IPS-20b (cell line): ENCODE data around the gene GLI3.
A peak's percentile ranks its signal among the peaks of the same experiment; 100 is the strongest.

Source experiments
- H3K27ac ChIP-seq: one replicate; pipeline ENCODE4 v1.5.1; 2013; ENCODE audit warnings: low read length
- H3K27me3 ChIP-seq: 2 replicates; pipeline ENCODE4 v1.6.1; 2013; ENCODE audit warnings: mild to moderate bottlenecking, low read length, inconsistent platforms; ENCODE audit not compliant: insufficient read depth
- H3K36me3 ChIP-seq: 2 replicates; pipeline ENCODE4 v1.6.1; 2013; ENCODE audit warnings: low read depth, mild to moderate bottlenecking, inconsistent platforms, low read length, moderate library complexity; ENCODE audit not compliant: insufficient read depth
- H3K4me1 ChIP-seq: 2 replicates; pipeline ENCODE4 v1.6.1; 2013; ENCODE audit warnings: mild to moderate bottlenecking, control low read depth, inconsistent platforms, low read length, moderate library complexity; ENCODE audit not compliant: insufficient read depth
- H3K4me3 ChIP-seq: 2 replicates; pipeline ENCODE4 v1.5.1; 2013; ENCODE audit warnings: mild to moderate bottlenecking, low read length, inconsistent platforms
- H3K9ac ChIP-seq: 2 replicates; pipeline ENCODE4 v1.6.1; 2013; ENCODE audit warnings: low read depth, mild to moderate bottlenecking, inconsistent platforms, low read length, moderate library complexity
- H3K9me3 ChIP-seq: 2 replicates; pipeline ENCODE4 v1.6.1; 2013; ENCODE audit warnings: mild to moderate bottlenecking, low read depth, low read length, inconsistent platforms; ENCODE audit not compliant: insufficient read depth

The GLI3 gene

DNA sequence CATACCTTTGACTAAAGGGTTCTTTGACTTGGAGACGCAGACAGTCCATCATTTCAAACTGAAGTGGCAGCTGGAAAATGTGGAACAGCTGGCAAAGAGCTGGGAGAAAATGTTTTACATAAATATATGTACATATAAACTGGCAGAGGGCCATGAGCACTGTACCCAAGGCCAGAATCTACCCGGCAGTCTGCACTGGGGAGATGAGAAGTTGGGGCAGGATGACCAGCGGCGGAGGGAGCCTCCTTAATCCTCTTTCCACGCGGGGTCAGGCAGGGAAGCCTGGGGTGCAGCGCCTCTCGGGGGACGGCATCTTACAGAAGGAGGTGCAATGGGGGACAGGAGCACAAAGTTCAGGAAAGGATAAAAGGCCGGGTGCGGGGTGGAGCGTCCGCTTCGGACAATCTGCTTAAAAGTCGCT lies 1.3 kb downstream of the GLI3 start:
- peak overlapping the region; percentile 81 for H3K9ac ChIP-seq
- H3K4me3 ChIP-seq = peak overlapping the region; percentile 93
- no peak overlapping the region for H3K27ac ChIP-seq
- peaks cover 35% of the 10 kb centered on the region for H3K27me3 ChIP-seq
- peaks cover 65% of the 10 kb centered on the region for H3K4me1 ChIP-seq
- H3K36me3 ChIP-seq = 0 out of 2 replicates have a peak, but pooled peaks cover 5% of the 10 kb centered on the region
- H3K9me3 ChIP-seq = no peaks in the 10 kb centered on the region

DNA sequence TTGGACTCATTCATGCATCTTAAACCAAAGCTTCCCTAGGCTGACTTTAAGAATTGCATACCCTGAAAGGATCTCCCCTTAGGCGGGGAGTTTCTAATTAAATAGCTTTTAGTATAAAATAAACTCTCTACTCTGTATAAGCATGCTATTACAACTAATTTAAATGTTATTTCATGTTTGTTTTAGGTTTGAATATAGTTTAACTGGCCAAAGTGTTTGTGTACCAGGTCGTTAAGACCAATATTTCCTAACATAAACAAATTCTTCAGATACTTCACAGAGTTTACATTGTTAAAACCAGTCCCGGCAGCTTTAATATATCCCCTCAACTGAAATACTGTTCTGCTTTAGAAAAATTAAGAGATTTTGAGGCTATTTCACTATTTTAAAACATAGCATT lies 2.3 kb downstream of the GLI3 start:
- Histone ChIP-seq H3K9me3 (no peaks in the 10 kb centered on the region), H3K4me1 (peaks cover 72% of the 10 kb centered on the region), H3K36me3 (0 out of 2 replicates have a peak, but pooled peaks cover 5% of the 10 kb centered on the region), H3K9ac (peak overlapping the region; percentile 81; the same call in 1 of the 2 replicates), H3K27ac (no peak overlapping the region), H3K4me3 (peak overlapping the region; percentile 93), H3K27me3 (peaks cover 25% of the 10 kb centered on the region)

DNA sequence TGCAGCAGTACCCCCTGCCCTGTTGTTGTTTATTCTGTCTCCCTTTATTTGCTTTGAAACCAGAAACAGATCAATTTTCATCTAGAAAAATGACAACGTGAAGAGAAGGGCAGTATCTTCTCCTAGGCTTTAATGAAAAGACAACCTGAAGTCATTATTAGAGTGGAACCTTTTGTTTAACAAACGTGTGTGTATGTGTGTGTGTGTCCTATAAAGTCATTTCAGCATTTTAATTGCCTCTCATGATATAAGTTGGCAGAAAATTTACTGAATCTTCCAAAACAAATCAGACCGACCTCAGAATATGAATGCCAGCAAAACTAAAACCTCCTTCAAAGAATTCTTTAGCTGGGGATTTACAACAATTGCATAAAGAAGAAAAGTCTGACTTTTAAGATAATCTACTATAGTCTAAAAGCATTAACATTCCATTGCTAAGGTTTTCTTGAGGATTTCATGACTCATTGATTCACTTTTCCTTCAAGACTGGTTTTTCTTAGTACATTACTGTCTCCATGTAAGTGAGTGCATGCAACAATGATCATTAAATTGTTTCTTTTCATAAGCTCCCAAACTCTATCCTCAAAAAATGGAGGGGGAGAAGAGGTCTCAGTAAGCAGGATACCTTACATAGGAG lies 3.2 kb downstream of the GLI3 start:
- peaks cover 16% of the 10 kb centered on the region; the same call in 1 of the 2 replicates for H3K27me3 ChIP-seq
- peak overlapping the region; percentile 93 for H3K4me3 ChIP-seq
- peak overlapping the region; percentile 27; the same call in 1 of the 2 replicates for H3K9ac ChIP-seq
- H3K36me3 ChIP-seq = 0 out of 2 replicates have a peak, but pooled peaks cover 5% of the 10 kb centered on the region
- peaks cover 74% of the 10 kb centered on the region for H3K4me1 ChIP-seq
- no peaks in the 10 kb centered on the region for H3K9me3 ChIP-seq
- H3K27ac ChIP-seq = no peak overlapping the region

DNA sequence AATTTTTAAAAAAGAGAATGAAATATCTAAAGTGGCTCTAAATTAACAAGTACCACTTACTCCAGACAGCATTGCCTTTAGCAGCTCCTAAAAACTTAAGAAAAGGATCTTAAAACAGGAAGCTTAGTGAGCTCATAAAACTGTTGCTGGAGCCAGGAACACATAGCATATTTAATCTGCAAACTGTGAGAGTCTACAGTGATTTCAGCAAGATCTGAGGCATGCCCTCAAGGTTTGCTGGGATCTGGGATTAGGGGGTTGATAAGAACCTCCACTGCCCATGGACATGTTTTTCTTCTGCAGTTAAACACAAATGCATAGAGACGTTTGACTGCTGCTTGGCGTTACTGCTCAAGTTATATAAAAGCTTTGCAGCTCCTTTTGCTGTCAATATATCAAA lies 3.8 kb downstream of the GLI3 start:
- peak overlapping the region; percentile 93 for H3K4me3 ChIP-seq
- peak overlapping the region; percentile 27; the same call in 1 of the 2 replicates for H3K9ac ChIP-seq
- H3K9me3 ChIP-seq = no peaks in the 10 kb centered on the region
- H3K36me3 ChIP-seq = 0 out of 2 replicates have a peak, but pooled peaks cover 5% of the 10 kb centered on the region
- peaks cover 12% of the 10 kb centered on the region; the same call in 1 of the 2 replicates for H3K27me3 ChIP-seq
- peaks cover 72% of the 10 kb centered on the region for H3K4me1 ChIP-seq
- no peak overlapping the region for H3K27ac ChIP-seq

DNA sequence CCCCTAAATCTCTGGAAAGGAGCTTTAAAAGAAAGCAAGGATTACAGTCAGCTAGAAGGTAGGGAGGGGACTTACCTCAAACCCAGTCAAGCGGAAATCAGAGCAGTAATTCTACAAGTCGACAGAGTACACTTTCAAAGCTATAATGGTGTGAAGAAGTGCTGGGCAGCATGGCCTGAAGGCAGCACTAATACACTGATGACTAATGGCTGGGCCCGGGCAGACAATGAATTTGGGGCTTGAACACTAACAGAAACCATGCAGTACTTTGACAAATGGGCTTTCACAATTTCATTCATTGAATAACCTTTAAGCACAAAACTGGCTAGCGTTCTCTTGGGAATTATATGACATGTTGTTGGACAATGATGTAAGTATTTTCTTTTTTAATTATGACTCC lies 4.7 kb downstream of the GLI3 start:
- Histone ChIP-seq H3K9ac (peak overlapping the region; percentile 38; the same call in 1 of the 2 replicates), H3K4me1 (peaks cover 74% of the 10 kb centered on the region), H3K4me3 (peak overlapping the region; percentile 93), H3K36me3 (0 out of 2 replicates have a peak, but pooled peaks cover 5% of the 10 kb centered on the region), H3K9me3 (no peaks in the 10 kb centered on the region), H3K27me3 (peaks cover 12% of the 10 kb centered on the region; the same call in 1 of the 2 replicates), H3K27ac (no peak overlapping the region)

DNA sequence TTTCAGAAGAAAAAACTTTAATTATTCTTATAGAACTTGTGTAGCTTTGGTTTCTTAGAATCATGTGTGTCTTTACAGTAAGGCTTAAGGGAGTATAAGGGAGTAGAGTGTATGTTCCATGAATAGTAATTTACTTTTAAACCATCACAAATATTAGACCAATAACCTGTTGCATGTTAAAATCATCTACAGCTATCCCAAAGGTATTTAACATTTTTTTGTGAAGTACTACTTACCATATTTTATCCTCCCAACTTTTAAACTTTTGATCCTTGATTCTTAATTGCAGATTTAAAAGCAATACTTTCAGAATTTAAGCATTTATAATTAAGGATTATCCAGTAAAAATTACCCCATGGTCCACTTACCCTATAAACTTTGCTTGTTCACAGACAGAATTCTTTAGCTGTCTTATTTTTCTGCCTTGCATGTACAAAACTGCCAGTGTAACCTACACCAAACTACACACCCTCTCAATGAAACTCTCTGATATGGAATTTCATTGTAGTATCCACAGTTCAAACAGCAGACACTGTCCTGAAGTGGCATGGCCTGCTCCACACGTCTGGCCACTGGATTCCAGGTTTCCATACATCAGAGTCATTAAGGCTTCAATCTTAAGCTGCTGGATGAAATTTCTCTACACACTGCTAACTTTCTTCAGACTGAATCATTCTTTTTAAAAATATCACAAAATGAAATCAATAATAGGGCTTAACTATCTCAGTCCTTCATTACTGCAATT lies 5.8 kb downstream of the GLI3 start:
- Histone ChIP-seq H3K9me3 (no peaks in the 10 kb centered on the region), H3K27me3 (peaks cover 12% of the 10 kb centered on the region; the same call in 1 of the 2 replicates), H3K36me3 (0 out of 2 replicates have a peak, but pooled peaks cover 5% of the 10 kb centered on the region), H3K4me1 (peaks cover 85% of the 10 kb centered on the region), H3K4me3 (no peak overlapping the region), H3K9ac (peak overlapping the region; percentile 38; the same call in 1 of the 2 replicates), H3K27ac (no peak overlapping the region)

DNA sequence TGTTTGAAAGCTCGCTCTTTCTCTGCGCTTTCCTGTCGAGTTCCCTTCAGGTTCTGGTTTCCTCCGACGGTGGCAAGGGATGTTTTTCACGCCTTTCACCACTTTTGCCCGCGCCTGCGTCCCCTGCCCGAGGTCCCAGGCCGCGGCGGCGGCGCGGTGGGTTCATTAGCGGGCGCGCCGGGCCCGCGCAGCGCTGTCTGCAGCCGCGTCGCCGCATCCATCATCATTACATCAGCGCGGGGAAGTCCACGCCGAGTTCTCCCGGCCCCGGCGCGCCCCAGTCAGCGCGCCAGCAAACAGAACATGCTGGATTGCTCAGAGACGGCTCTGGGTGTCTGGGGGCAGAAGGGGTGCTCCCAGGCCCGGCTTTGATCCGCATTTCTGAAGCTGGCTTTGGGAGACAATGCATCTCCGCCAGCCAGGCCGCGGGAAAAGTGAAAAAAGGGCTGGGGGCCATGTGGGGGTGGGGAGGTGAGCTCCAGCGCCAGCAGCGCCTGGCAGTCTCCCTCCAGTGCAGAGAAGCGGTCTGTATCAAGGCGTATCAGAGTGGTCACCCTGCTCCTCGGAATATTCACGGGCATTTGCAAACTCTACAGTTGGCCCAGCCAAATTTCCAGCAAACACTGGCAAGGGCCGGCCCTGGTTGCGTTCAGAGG lies 8.9 kb downstream of the GLI3 start:
- no peaks in the 10 kb centered on the region for H3K27me3 ChIP-seq
- no peaks in the 10 kb centered on the region for H3K9me3 ChIP-seq
- H3K36me3 ChIP-seq = 0 out of 2 replicates have a peak, but pooled peaks cover 5% of the 10 kb centered on the region
- peaks cover 85% of the 10 kb centered on the region for H3K4me1 ChIP-seq
- peak overlapping the region; percentile 77 for H3K27ac ChIP-seq
- peak overlapping the region; percentile 90 for H3K9ac ChIP-seq
- peak overlapping the region; percentile 75 for H3K4me3 ChIP-seq

DNA sequence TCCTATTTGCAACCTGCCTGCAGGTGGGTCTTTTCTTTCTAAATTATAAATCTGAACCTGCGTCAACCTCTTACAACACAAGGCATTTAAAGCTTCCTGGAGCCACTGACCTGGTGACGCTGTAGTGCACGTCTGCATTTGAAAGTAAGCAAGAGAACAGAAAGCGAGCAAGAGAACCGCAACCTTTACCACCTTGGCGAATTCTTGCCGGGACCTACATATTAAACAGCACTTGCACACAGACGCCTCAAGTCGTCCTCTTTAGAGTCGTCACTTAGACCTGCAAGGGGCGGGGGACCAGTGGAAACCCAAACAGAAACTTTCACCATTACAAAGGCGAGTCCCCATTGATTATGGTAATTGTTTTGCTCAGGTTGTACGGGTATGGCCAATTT lies 9.5 kb downstream of the GLI3 start:
- no peaks in the 10 kb centered on the region for H3K9me3 ChIP-seq
- peak overlapping the region; percentile 90; the same call in 1 of the 2 replicates for H3K9ac ChIP-seq
- no peaks in the 10 kb centered on the region for H3K27me3 ChIP-seq
- H3K36me3 ChIP-seq = 0 out of 2 replicates have a peak, but pooled peaks cover 5% of the 10 kb centered on the region
- H3K27ac ChIP-seq = peak overlapping the region; percentile 77
- H3K4me1 ChIP-seq = peaks cover 85% of the 10 kb centered on the region
- peak overlapping the region; percentile 75 for H3K4me3 ChIP-seq

DNA sequence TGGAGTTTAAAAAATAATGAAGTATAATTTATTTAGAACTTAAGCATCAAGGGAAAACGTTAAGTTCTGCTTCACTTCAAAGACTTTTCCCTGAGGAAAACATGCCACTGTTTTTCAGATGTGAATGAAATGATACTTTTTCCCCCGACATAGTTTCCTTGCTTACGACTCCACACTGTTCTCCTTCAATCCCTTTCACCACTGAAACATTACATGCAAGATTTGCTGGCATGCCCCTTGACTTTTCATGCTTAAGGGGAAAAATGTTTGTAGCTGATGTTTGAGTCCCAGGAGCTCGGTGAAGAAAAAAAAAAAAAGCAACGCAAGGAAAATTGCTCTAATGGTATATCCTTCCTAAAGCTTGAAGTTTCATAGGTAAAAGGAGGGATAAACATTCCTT lies 10.0 kb downstream of the GLI3 start:
- Histone ChIP-seq H3K9ac (peak overlapping the region; percentile 90; the same call in 1 of the 2 replicates), H3K4me3 (peak overlapping the region; percentile 75), H3K9me3 (no peaks in the 10 kb centered on the region), H3K27ac (peak overlapping the region; percentile 77), H3K4me1 (peaks cover 83% of the 10 kb centered on the region), H3K36me3 (0 out of 2 replicates have a peak, but pooled peaks cover 5% of the 10 kb centered on the region), H3K27me3 (no peaks in the 10 kb centered on the region)

DNA sequence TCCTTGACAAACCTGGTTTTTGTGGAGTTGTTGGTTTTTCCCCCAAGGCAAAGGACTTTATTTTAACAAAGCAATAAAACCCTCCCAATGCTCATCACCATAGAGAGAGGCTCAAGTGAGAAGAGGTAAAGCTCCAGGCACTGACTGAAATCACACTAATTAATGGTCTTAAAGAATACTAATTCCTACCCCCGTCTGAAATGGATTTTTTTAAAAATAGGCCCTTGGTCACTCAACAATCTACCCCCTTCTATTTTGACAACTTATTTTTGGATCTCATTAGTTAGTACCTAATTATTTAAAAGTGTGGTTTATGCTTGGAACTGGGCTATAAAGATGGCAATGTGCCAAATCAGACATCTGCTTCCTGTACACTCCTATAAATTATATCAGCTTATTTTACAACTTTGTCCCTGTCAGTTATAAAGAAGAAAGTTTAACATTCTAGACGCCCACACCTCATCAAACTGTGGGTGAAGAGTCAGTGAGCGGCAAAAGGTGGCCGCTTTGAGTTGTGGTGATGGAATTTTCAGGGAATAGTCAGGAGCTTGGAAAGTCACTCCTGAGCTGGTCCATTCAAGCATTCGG lies 10.6 kb downstream of the GLI3 start:
- Histone ChIP-seq H3K9me3 (no peaks in the 10 kb centered on the region), H3K9ac (peak overlapping the region; percentile 90; the same call in 1 of the 2 replicates), H3K4me3 (peak overlapping the region; percentile 75; the same call in 1 of the 2 replicates), H3K27ac (no peak overlapping the region), H3K27me3 (no peaks in the 10 kb centered on the region), H3K4me1 (peaks cover 83% of the 10 kb centered on the region), H3K36me3 (0 out of 2 replicates have a peak, but pooled peaks cover 5% of the 10 kb centered on the region)
